IPS-15b (cell line): ENCODE data around the gene MYRF.

Experiments used
- H3K27me3 ChIP-seq: one replicate; pipeline ENCODE4 v1.6.1; 2013; ENCODE audit warnings: low read length; ENCODE audit not compliant: control insufficient read depth, insufficient read depth
- H3K36me3 ChIP-seq: one replicate; pipeline ENCODE4 v1.6.1; 2013; ENCODE audit warnings: low read length; ENCODE audit not compliant: control insufficient read depth, insufficient read depth
- H3K4me1 ChIP-seq: one replicate; pipeline ENCODE4 v1.6.1; 2013; ENCODE audit warnings: mild to moderate bottlenecking, low read length; ENCODE audit not compliant: control insufficient read depth, insufficient read depth
- H3K4me3 ChIP-seq: one replicate; pipeline ENCODE4 v1.5.1; 2013; ENCODE audit warnings: low read depth, low read length
- H3K9ac ChIP-seq: one replicate; pipeline ENCODE4 v1.6.1; 2013; ENCODE audit warnings: low read depth, mild to moderate bottlenecking, low read length
- H3K9me3 ChIP-seq: one replicate; pipeline ENCODE4 v1.6.1; 2013; ENCODE audit warnings: mild to moderate bottlenecking, low read length; ENCODE audit not compliant: control insufficient read depth, insufficient read depth

Gene MYRF

DNA sequence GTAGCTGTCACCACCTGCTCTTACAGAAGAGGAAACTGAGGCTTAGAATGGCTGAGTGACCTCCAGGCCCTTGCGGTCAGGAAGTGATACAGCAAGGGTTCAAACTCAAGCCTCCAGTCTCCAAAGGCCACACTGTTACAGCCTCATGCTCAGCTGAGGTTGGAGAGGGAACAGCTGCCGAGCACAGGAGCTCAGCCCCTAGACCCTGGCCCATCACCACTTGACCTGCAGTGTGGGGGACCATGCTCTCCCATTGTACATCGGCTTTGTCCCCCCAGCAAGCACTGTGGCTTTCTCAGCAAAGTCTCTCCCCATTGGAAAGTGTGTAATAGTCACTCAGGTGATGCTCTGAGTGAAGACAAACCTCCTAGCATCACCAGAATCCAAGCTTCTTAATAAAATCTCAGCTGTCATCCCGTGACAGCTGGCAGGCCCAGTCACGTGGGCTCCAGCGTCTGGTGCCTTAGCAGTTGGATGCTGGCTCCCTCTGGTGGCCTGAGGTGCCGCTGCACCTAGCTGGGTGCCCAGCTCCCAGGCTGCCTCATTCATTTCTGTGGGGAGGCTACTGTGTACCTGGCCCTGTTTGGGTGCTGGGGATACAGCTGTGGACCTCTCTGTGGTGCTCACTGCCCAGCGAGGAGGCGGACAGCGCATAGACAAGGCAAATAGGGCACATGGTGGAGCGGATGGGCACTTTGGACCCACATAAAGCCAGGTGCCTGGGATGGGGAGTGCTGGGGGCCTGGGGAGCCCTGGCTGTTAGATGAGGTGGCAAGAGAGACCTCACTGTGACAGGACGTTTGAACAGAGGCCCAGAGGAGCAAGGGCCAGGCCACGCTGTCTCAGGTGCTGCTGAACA, 19.1 kb upstream of the MYRF start:
- no peaks in the 10 kb centered on the region for H3K27me3 ChIP-seq
- H3K9ac ChIP-seq = no peak overlapping the region
- H3K36me3 ChIP-seq = peaks cover 5% of the 10 kb centered on the region
- no peaks in the 10 kb centered on the region for H3K4me1 ChIP-seq
- H3K4me3 ChIP-seq = no peak overlapping the region
- no peaks in the 10 kb centered on the region for H3K9me3 ChIP-seq

- Histone ChIP-seq H3K4me3 (no peak overlapping the region), H3K4me1 (no peaks in the 10 kb centered on the region), H3K36me3 (peaks cover 5% of the 10 kb centered on the region), H3K9me3 (no peaks in the 10 kb centered on the region), H3K9ac (no peak overlapping the region), H3K27me3 (no peaks in the 10 kb centered on the region)
Observed at GRCh38 chr11:61734767-61735166, 17.7 kb upstream of the MYRF start.

DNA sequence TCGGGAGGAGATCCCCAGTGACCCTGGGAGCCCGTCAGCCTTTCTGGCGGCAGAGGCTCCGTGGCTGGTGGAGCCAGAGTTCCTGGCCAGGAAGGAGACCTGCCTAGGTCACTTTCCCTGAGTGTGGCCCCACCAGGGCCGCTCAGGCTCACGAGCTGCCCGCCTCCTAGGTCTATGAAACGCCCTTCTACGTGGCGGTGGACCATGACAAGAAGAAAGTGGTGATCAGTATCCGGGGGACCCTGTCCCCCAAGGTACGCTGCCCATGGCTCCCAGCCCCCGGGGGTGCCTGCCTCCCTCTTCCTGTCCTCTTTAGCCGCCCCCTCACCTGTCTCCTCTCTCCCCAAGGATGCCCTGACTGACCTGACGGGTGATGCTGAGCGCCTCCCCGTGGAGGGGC, 17.0 kb upstream of the MYRF start:
- no peak overlapping the region for H3K4me3 ChIP-seq
- H3K36me3 ChIP-seq = peaks cover 5% of the 10 kb centered on the region
- no peaks in the 10 kb centered on the region for H3K4me1 ChIP-seq
- H3K9me3 ChIP-seq = no peaks in the 10 kb centered on the region
- no peak overlapping the region for H3K9ac ChIP-seq
- no peaks in the 10 kb centered on the region for H3K27me3 ChIP-seq

GRCh38 chr11:61736310-61736709, 16.1 kb upstream of the MYRF start:
- Histone ChIP-seq H3K9ac (no peak overlapping the region), H3K36me3 (peaks cover 5% of the 10 kb centered on the region)

DNA sequence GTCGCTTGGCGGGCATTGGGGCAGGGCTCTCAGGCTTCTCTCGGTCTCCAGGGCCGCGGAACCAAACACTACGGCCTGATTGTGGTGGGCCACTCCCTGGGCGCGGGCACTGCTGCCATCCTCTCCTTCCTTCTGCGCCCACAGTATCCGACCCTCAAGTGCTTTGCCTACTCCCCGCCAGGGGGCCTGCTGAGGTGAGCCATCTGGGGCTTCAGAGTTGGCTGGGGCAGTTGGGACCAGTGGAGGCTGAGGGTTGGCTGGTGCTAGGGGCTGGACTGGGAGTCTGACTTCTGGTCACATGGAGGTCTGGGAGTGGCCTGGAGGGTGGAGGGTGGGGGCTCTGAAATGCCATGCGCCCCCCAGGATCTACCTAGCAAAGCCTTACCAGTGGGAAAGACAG, 15.3 kb upstream of the MYRF start:
- Histone ChIP-seq H3K9me3 (no peaks in the 10 kb centered on the region), H3K4me1 (no peaks in the 10 kb centered on the region), H3K36me3 (peaks cover 8% of the 10 kb centered on the region), H3K27me3 (no peaks in the 10 kb centered on the region), H3K4me3 (no peak overlapping the region), H3K9ac (no peak overlapping the region)

More at GRCh38 chr11:61736310-61736709, 16.1 kb upstream of the MYRF start:
- no peaks in the 10 kb centered on the region for H3K9me3 ChIP-seq
- H3K4me3 ChIP-seq = no peak overlapping the region
- H3K4me1 ChIP-seq = no peaks in the 10 kb centered on the region
- no peaks in the 10 kb centered on the region for H3K27me3 ChIP-seq

- H3K9me3 ChIP-seq = no peaks in the 10 kb centered on the region
Observed at GRCh38 chr11:61737636-61738386, 14.6 kb upstream of the MYRF start.

DNA sequence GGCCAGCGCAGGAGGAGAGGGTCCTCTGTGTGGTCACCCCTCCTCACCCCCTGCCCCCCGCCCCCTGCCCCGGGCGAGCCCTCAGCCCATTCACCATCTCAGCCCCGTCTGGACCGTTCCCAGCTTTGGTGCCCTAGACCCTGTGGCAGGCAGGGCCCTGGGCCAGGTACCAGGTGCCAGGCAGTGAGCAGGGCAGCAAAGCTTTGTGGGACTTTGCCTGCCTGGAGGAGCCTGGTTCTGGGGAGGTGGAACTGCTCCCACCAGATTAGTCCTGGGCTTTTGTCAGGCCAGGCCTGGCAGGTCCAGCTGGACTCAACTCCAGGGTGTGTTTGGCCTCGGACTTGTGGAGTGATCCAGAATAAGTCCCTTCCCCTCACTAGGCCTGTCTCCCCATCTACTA, 13.7 kb upstream of the MYRF start:
- Histone ChIP-seq H3K4me1 (no peaks in the 10 kb centered on the region), H3K4me3 (no peak overlapping the region), H3K9me3 (no peaks in the 10 kb centered on the region), H3K27me3 (no peaks in the 10 kb centered on the region), H3K36me3 (peaks cover 8% of the 10 kb centered on the region), H3K9ac (no peak overlapping the region)

More at GRCh38 chr11:61737636-61738386, 14.6 kb upstream of the MYRF start:
- H3K36me3 ChIP-seq = peaks cover 8% of the 10 kb centered on the region
- H3K9ac ChIP-seq = no peak overlapping the region
- no peaks in the 10 kb centered on the region for H3K4me1 ChIP-seq
- no peaks in the 10 kb centered on the region for H3K27me3 ChIP-seq
- no peak overlapping the region for H3K4me3 ChIP-seq

DNA sequence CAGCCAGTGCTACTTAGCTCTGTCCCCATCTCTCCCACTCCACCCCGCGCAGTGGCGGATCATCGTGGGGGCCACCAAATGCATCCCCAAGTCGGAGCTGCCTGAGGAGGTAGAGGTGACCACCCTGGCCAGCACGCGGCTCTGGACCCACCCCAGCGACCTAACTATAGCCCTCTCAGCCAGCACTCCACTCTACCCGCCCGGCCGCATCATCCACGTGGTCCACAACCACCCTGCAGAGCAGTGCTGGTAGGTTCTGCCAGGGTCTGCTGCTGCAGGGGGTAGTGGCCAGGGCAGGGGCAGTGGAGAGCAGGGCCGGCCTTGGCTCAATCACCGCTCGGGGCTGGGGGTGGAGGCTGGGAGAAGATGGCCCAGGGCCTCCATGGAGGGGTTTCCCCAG, 13.0 kb upstream of the MYRF start:
- peaks cover 2% of the 10 kb centered on the region for H3K4me1 ChIP-seq
- no peak overlapping the region for H3K4me3 ChIP-seq
- no peaks in the 10 kb centered on the region for H3K27me3 ChIP-seq
- no peaks in the 10 kb centered on the region for H3K9me3 ChIP-seq
- no peak overlapping the region for H3K9ac ChIP-seq
- H3K36me3 ChIP-seq = peaks cover 12% of the 10 kb centered on the region

GRCh38 chr11:61739966-61740365, 12.5 kb upstream of the MYRF start:
- H3K4me3 ChIP-seq = no peak overlapping the region
- H3K36me3 ChIP-seq = peaks cover 12% of the 10 kb centered on the region
- H3K27me3 ChIP-seq = no peaks in the 10 kb centered on the region
- H3K4me1 ChIP-seq = peaks cover 2% of the 10 kb centered on the region
- no peaks in the 10 kb centered on the region for H3K9me3 ChIP-seq
- no peak overlapping the region for H3K9ac ChIP-seq

GRCh38 chr11:61742391-61742790, 10.0 kb upstream of the MYRF start:
- Histone ChIP-seq H3K36me3 (peaks cover 7% of the 10 kb centered on the region), H3K27me3 (no peaks in the 10 kb centered on the region), H3K4me3 (no peak overlapping the region), H3K9me3 (no peaks in the 10 kb centered on the region), H3K9ac (no peak overlapping the region), H3K4me1 (peaks cover 3% of the 10 kb centered on the region)

DNA sequence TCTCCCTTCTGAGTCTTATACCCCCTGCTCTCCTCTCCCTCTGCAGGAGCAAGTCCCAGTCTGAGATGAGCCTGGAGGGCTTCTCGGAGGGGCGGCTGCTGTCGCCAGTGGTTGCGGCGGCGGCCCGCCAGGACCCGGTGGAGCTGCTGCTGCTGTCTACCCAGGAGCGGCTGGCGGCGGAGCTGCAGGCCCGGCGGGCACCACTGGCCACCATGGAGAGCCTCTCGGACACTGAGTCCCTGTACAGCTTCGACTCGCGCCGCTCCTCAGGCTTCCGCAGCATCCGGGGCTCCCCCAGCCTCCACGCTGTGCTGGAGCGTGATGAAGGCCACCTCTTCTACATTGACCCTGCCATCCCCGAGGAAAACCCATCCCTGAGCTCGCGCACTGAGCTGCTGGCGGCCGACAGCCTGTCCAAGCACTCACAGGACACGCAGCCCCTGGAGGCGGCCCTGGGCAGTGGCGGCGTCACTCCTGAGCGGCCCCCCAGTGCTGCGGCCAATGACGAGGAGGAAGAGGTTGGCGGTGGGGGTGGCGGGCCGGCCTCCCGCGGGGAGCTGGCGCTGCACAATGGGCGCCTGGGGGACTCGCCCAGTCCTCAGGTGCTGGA, 8.8 kb upstream of the MYRF start:
- no peak overlapping the region for H3K4me3 ChIP-seq
- peaks cover 7% of the 10 kb centered on the region for H3K36me3 ChIP-seq
- peaks cover 2% of the 10 kb centered on the region for H3K27me3 ChIP-seq
- H3K9me3 ChIP-seq = no peaks in the 10 kb centered on the region
- H3K9ac ChIP-seq = no peak overlapping the region
- H3K4me1 ChIP-seq = peaks cover 4% of the 10 kb centered on the region
